C4-2B (cell line): Measurements from ENCODE around the gene HLF.

Source experiments
- CTCF ChIP-seq: fragments of 450-650 bp; conservative IDR thresholded peaks from 2 replicates; pipeline ENCODE4 v1.5.1; 2017; ENCODE audit warnings: mild to moderate bottlenecking
- ZFX ChIP-seq: fragments of 450-650 bp; IDR thresholded peaks from 2 replicates; pipeline ENCODE4 v1.6.1; 2017

- TF ChIP-seq CTCF (no peak), ZFX (no peak)
Measured at GRCh38 chr17:55284944-55285339, 20.2 kb downstream of the HLF start.
